H1 (cell line): ENCODE results near the gene MAPK9. TPM values are rescaled to one million over a fixed set of nuclear protein-coding genes. Genes with fewer than 3 reads are reported as not detected.

ENCODE experiments used
- CTBP2 ChIP-seq: IDR thresholded peaks from 2 replicates; pipeline ENCODE4 v1.7.0; 2011; ENCODE audit warnings: borderline replicate concordance, mild to moderate bottlenecking, moderate library complexity, mixed read lengths, low read length; ENCODE audit not compliant: insufficient read depth, insufficient read length
- FOSL1 ChIP-seq: IDR thresholded peaks from 2 replicates; pipeline ENCODE4 v1.6.1; 2011; ENCODE audit warnings: mild to moderate bottlenecking, low read depth, low read length, moderate library complexity; ENCODE audit not compliant: insufficient read depth
- JUN ChIP-seq: IDR thresholded peaks from 2 replicates; pipeline ENCODE4 v1.6.1; 2011; ENCODE audit warnings: low read depth, mild to moderate bottlenecking, improper control_type of control experiment, low read length
- KDM5A ChIP-seq: fragments of 200-600 bp; IDR thresholded peaks from 2 replicates; pipeline ENCODE4 v1.7.1; 2012; ENCODE audit warnings: mild to moderate bottlenecking, low read length, inconsistent platforms, mixed read lengths
- SIX5 ChIP-seq: IDR thresholded peaks from 2 replicates; pipeline ENCODE4 v1.6.1; 2011; ENCODE audit warnings: mild to moderate bottlenecking, low read depth, low read length
- SP2 ChIP-seq: IDR thresholded peaks from 2 replicates; pipeline ENCODE4 v1.6.1; 2012; ENCODE audit warnings: mild to moderate bottlenecking, low read length, inconsistent platforms
- polyA plus RNA-seq, 7 experiments: library from polyadenylated mRNA; depleted of rRNA in 3 of 7; stranded (reverse) in 5 of 7; unstranded in 2 of 7; fragments of >200 nt in 5 of 7; fragments of 200-250 nt in 2 of 7; gene quantifications; 1 replicate in 5 of 7; 2 replicates in 1 of 7; 4 replicates in 1 of 7; pipeline versions ENCODE4 v1.2.1 to v1.2.3, GENCODE V29; 2011 to 2013; ENCODE audit warnings: missing spikeins in 2 of 7, mixed read lengths in 2 of 7
- total RNA-seq: library from RNA; stranded (reverse); fragmentation: NEBNext Ultra II Directional; extraction: Animal tissue kit (Norgen Biotek cat#: 25700); gene quantifications from 2 replicates; pipeline ENCODE4 v1.2.1, GENCODE V29; 2021

MAPK9 gene
- total and polyA plus RNA-seq, 2 of the 8 experiments (the other 6 are each of a cell fraction or from before 2014, with no cell fraction given): 22.3 to 43.7 TPM

DNA sequence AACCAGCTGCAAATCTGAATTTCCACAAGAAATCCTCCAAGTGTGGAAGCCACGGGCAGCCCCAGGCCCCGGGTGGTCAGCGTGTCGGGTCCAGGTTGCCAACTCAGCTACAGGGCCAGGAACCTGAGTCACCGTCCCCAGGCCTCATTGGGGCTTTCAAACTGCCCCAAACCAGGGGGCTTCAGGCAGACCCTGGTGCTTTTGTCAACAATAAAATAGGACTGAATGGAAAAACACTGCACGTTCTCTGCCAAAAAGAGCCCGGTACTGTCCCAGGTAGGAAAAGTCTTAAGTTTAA, 37.2 kb upstream of the MAPK9 start (continued):
- TF ChIP-seq KDM5A: no peak
- no peak for TF ChIP-seq SIX5
- TF ChIP-seq JUN: no peak
- TF ChIP-seq FOSL1: no peak
- no peak for TF ChIP-seq CTBP2
- TF ChIP-seq SP2: no peak
